PC-3 (cell line): ENCODE measurements around the gene SMYD1. TPM values are rescaled to one million over a fixed set of nuclear protein-coding genes. Genes with fewer than 3 reads are reported as not detected.
A peak's percentile ranks its signal among the peaks of the same experiment; 100 is the strongest.

Experiments used
- ATAC-seq: fragments of 200-7000 bp; cut with Tn5 transposase; 2 replicates; pipeline ENCODE4 v1.9.1; 2020; ENCODE audit warnings: mild to moderate bottlenecking, moderate library complexity
- BruUV-seq: library from RNA; stranded (reverse); fragments of 400-500 nt; replicated peaks from 2 replicates; lab custom pipeline; 2021; lab: Mats Ljungman, UMichigan
- CTCF ChIA-PET: fragments of 300-600 bp; sonication (Branson Sonifier 250); formaldehyde crosslinking; loops from one replicate; lab custom pipeline; 2022; ENCODE audit warnings: antibody characterized with exemption; lab: Charles Lee
- POLR2A ChIA-PET: fragments of 300-600 bp; sonication (Branson Sonifier 250); formaldehyde crosslinking; loops from one replicate; lab custom pipeline; 2022; ENCODE audit warnings: antibody characterized with exemption; ENCODE audit not compliant: unreplicated experiment; lab: Charles Lee
- DNase-seq: peaks from one replicate; pipeline ENCODE4 v3.0.0-alpha.2; 2015
- H2AFZ ChIP-seq: fragments of 300-600 bp; sonication (generic); 2 replicates; pipeline ENCODE4 v1.6.0; 2016; ENCODE audit warnings: antibody characterized with exemption, low read length
- H3F3A ChIP-seq: fragments of 300-600 bp; sonication (generic); one replicate; pipeline ENCODE4 v1.6.0; 2017; ENCODE audit warnings: antibody characterized with exemption, low read length, control low read depth, mild to moderate bottlenecking; ENCODE audit not compliant: unreplicated experiment
- H3K27ac ChIP-seq: fragments of 300-600 bp; sonication (generic); 2 replicates; pipeline ENCODE4 v1.5.1; 2016; ENCODE audit warnings: mild to moderate bottlenecking, low read length
- H3K27me3 ChIP-seq: fragments of 300-600 bp; sonication (generic); 2 replicates; pipeline ENCODE4 v1.6.1; 2016; ENCODE audit warnings: low read length, mixed read lengths
- H3K36me3 ChIP-seq: fragments of 300-600 bp; sonication (generic); 2 replicates; pipeline ENCODE4 v1.6.1; 2016; ENCODE audit warnings: low read depth, mixed run types, low read length, mixed read lengths
- H3K4me1 ChIP-seq: fragments of 300-600 bp; sonication (generic); 2 replicates; pipeline ENCODE4 v1.5.1; 2016; ENCODE audit warnings: low read length; ENCODE audit not compliant: insufficient read depth
- H3K4me2 ChIP-seq: fragments of 300-600 bp; sonication (generic); 2 replicates; pipeline ENCODE4 v1.6.0; 2016; ENCODE audit warnings: low read length
- H3K4me3 ChIP-seq: fragments of 300-600 bp; sonication (generic); 2 replicates; pipeline ENCODE4 v1.5.1; 2016; ENCODE audit warnings: mild to moderate bottlenecking, low read length, mixed read lengths
- H3K79me2 ChIP-seq: fragments of 300-600 bp; sonication (generic); 2 replicates; pipeline ENCODE4 v1.6.1; 2017; ENCODE audit warnings: low read length, mixed read lengths
- H3K9ac ChIP-seq: fragments of 300-600 bp; sonication (generic); 2 replicates; pipeline ENCODE4 v1.6.0; 2016; ENCODE audit warnings: mild to moderate bottlenecking, low read length
- H3K9me2 ChIP-seq: fragments of 300-600 bp; sonication (generic); replicated peaks from 2 replicates; pipeline ENCODE4 v1.6.1; 2016; ENCODE audit warnings: mixed run types, low read length, mixed read lengths
- H3K9me3 ChIP-seq: fragments of 300-600 bp; sonication (generic); 2 replicates; pipeline ENCODE4 v1.6.1; 2016; ENCODE audit warnings: low read length, mixed read lengths
- H4K20me1 ChIP-seq: fragments of 300-600 bp; sonication (generic); 2 replicates; pipeline ENCODE4 v1.6.1; 2016; ENCODE audit warnings: low read length, mixed read lengths
- EZH2 ChIP-seq: fragments of 300-600 bp; sonication (generic); IDR thresholded peaks from one replicate; pipeline ENCODE4 v1.6.1; 2017; ENCODE audit warnings: antibody characterized with exemption, mild to moderate bottlenecking, low read length; ENCODE audit not compliant: unreplicated experiment
- EZH2phosphoT487 ChIP-seq: fragments of 300-600 bp; sonication (generic); IDR thresholded peaks from 2 replicates; pipeline ENCODE4 v1.6.1; 2018; ENCODE audit warnings: mild to moderate bottlenecking, antibody characterized with exemption, low read length, borderline replicate concordance
- intact Hi-C: fragments of 100-400 bp; cut with micrococcal nuclease; formaldehyde crosslinking; loops from 2 replicates; pipeline ENCODE4 v1.9.0; 2023
- total RNA-seq: library from RNA; depleted of rRNA; stranded (reverse); fragments of >200 nt; gene quantifications from 2 replicates; pipeline ENCODE4 v1.2.3, GENCODE V29; 2014
- TF ChIP-seq, protein P1 (sequence below): fragments of 300-600 bp; sonication (generic); conservative IDR thresholded peaks from 2 replicates; pipeline ENCODE4 v1.5.1; 2017; ENCODE audit warnings: antibody characterized with exemption, low read depth, mild to moderate bottlenecking, low read length

The SMYD1 gene
- total RNA-seq, 1 experiment from 2014 or later: not detected

- no TSS peak for BruUV-seq
- POLR2A ChIA-PET: no interaction called here
- peak; percentile 84 for DNase-seq
These were observed 92.4 kb downstream of the SMYD1 start for GRCh38 chr2:88159955-88160415.

GRCh38 chr2:88160517-88160916 is 92.9 kb downstream of the SMYD1 start:
- Histone ChIP-seq H2AFZ (no peak overlapping the region), H3K9me3 (no peaks in the 10 kb centered on the region), H3F3A (no peaks in the 10 kb centered on the region), H3K9ac (no peak overlapping the region), H3K4me1 (no peaks in the 10 kb centered on the region), H4K20me1 (no peaks in the 10 kb centered on the region), H3K27me3 (peaks cover 31% of the 10 kb centered on the region), H3K4me2 (no peak overlapping the region), H3K27ac (no peak overlapping the region), H3K4me3 (no peak overlapping the region), H3K36me3 (no peaks in the 10 kb centered on the region), H3K9me2 (no peaks in the 10 kb centered on the region), H3K79me2 (no peaks in the 10 kb centered on the region)
- DNase-seq (no peak), ATAC-seq (no peak)
- no peak for TF ChIP-seq EZH2phosphoT487
- TF ChIP-seq EZH2: no peak
- TF ChIP-seq, protein P1, sequence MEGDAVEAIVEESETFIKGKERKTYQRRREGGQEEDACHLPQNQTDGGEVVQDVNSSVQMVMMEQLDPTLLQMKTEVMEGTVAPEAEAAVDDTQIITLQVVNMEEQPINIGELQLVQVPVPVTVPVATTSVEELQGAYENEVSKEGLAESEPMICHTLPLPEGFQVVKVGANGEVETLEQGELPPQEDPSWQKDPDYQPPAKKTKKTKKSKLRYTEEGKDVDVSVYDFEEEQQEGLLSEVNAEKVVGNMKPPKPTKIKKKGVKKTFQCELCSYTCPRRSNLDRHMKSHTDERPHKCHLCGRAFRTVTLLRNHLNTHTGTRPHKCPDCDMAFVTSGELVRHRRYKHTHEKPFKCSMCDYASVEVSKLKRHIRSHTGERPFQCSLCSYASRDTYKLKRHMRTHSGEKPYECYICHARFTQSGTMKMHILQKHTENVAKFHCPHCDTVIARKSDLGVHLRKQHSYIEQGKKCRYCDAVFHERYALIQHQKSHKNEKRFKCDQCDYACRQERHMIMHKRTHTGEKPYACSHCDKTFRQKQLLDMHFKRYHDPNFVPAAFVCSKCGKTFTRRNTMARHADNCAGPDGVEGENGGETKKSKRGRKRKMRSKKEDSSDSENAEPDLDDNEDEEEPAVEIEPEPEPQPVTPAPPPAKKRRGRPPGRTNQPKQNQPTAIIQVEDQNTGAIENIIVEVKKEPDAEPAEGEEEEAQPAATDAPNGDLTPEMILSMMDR: no peak
- intact Hi-C loops: loop anchor here (1.0 to 5.0 kb wide), 2 partner anchors 100 to 143 kb away; partner anchors contain the start of gene RNU2-63P
- POLR2A ChIA-PET: no interaction called here
- CTCF ChIA-PET: interaction anchor here (4.3 kb wide), 1 partner anchor 100 kb away, joined by 31 read pairs; no protein-coding TSS in a partner anchor
- no TSS peak for BruUV-seq

More at GRCh38 chr2:88159955-88160415, 92.4 kb downstream of the SMYD1 start:
- H3K4me3 ChIP-seq: no peak overlapping the region
- H3K9ac ChIP-seq: no peak overlapping the region
- no peaks in the 10 kb centered on the region for H3K36me3 ChIP-seq
- CTCF ChIA-PET: interaction anchor here (0.6 to 4.3 kb wide), 2 partner anchors 100 to 510 kb away, joined by 4 to 31 read pairs; no protein-coding TSS in a partner anchor
- TF ChIP-seq EZH2: no peak
- TF ChIP-seq, protein P1: peak; percentile 91
- TF ChIP-seq EZH2phosphoT487: no peak
- intact Hi-C loops: loop anchor here (1.0 to 5.0 kb wide), 2 partner anchors 100 to 143 kb away; partner anchors contain the start of gene RNU2-63P
- no peaks in the 10 kb centered on the region for H3F3A ChIP-seq
- H3K4me2 ChIP-seq: no peak overlapping the region
- H4K20me1 ChIP-seq: no peaks in the 10 kb centered on the region
- H3K4me1 ChIP-seq: no peaks in the 10 kb centered on the region
- H3K9me3 ChIP-seq: no peaks in the 10 kb centered on the region
- H3K9me2 ChIP-seq: no peaks in the 10 kb centered on the region
- H2AFZ ChIP-seq: no peak overlapping the region
- peak; percentile 64 for ATAC-seq
- H3K79me2 ChIP-seq: no peaks in the 10 kb centered on the region
- H3K27ac ChIP-seq: no peak overlapping the region
- H3K27me3 ChIP-seq: peaks cover 25% of the 10 kb centered on the region
